Testis (tissue), 2 donors: Measurements from ENCODE around the gene RETREG2.

ENCODE experiments used
- POLR2A ChIP-seq: fragments of 450-650 bp; IDR thresholded peaks from one replicate; pipeline ENCODE4 v1.6.1; 2017; ENCODE audit warnings: antibody characterized with exemption, mild to moderate bottlenecking, moderate library complexity
- TF ChIP-seq, protein P1 (sequence below), 3 experiments: fragments of 450-650 bp in 2 of 3; fragments of 200-600 bp in 1 of 3; sonication (generic) in 1 of 3; IDR thresholded peaks; one replicate each; pipeline ENCODE4 v1.5.1; 2016 to 2019; ENCODE audit warnings: antibody characterized with exemption in 3 of 3, mild to moderate bottlenecking in 2 of 3, moderate library complexity in 1 of 3

- TF ChIP-seq, protein P1, sequence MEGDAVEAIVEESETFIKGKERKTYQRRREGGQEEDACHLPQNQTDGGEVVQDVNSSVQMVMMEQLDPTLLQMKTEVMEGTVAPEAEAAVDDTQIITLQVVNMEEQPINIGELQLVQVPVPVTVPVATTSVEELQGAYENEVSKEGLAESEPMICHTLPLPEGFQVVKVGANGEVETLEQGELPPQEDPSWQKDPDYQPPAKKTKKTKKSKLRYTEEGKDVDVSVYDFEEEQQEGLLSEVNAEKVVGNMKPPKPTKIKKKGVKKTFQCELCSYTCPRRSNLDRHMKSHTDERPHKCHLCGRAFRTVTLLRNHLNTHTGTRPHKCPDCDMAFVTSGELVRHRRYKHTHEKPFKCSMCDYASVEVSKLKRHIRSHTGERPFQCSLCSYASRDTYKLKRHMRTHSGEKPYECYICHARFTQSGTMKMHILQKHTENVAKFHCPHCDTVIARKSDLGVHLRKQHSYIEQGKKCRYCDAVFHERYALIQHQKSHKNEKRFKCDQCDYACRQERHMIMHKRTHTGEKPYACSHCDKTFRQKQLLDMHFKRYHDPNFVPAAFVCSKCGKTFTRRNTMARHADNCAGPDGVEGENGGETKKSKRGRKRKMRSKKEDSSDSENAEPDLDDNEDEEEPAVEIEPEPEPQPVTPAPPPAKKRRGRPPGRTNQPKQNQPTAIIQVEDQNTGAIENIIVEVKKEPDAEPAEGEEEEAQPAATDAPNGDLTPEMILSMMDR (IDR thresholded peaks at IDR 0.05), result no peak
- no peak for TF ChIP-seq POLR2A
Measured at GRCh38 chr2:219163156-219163555, 14.9 kb upstream of the RETREG2 start.
